ENCODE data around the gene RANBP9.

- TF ChIP-seq CTCF (IDR thresholded peaks at IDR 0.05): no peak
- TF ChIP-seq POLR2A (IDR thresholded peaks at IDR 0.05): peak in 1 of 2 donors; percentile 74
Observed at GRCh38 chr6:13711733-13712598, at the start of gene RANBP9.
